ENCODE measurements around the gene ELAC2. TPM values are rescaled to one million over a fixed set of nuclear protein-coding genes. Genes with fewer than 3 reads are reported as not detected.

The ELAC2 gene
- total RNA-seq, 1 experiment from 2014 or later = 62.7 TPM

DNA sequence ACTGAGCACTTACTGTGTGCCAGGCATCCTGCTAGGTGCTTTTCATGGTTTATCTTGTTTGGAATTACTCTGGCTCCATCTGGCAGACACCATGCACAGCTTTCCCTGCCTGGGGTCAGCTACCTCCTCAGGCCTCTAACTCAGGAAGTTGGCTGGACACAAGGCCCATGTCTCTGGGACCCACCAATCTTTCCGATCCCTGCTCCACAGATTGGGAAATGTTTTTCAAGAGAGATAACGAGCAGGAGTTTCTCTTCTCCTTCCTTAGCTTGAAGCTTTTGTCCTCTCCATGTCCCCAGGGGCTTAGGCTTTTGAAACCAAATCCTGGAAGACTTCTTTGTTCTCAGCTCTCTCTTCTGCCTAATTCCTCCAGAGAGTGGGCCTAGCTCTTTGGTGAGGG is 11.5 kb upstream of the ELAC2 start:
- intact Hi-C loops (cut with micrococcal nuclease; ENCODE audit: unreplicated experiment) = no loop called here
- no peaks in the 10 kb centered on the region for H3F3A ChIP-seq (ENCODE audit: insufficient read depth, low read depth)
- H3K9me3 ChIP-seq (ENCODE audit: insufficient read depth, low read depth) = no peaks in the 10 kb centered on the region
- no peak for TF ChIP-seq EZH2 (IDR thresholded peaks at IDR 0.05; ENCODE audit: low read depth)
- BruUV-seq (replicated peaks) = no TSS peak
- peaks cover 9% of the 10 kb centered on the region; the same call in 1 of the 2 replicates for H3K27me3 ChIP-seq (ENCODE audit: insufficient read depth, low read depth)
- no peak for DNase-seq
- H3K79me2 ChIP-seq (ENCODE audit: low read depth) = no peaks in the 10 kb centered on the region
- H3K4me1 ChIP-seq (replicated peaks; ENCODE audit: insufficient read depth) = no peaks in the 10 kb centered on the region
- ChIA-PET POLR2A (ENCODE audit: unreplicated experiment) (no interaction called here), CTCF (interaction anchor here (1.0 kb wide), 1 partner anchor 11 kb away, joined by 6 read pairs; the partner anchor contains the start of gene ELAC2)
- no peaks in the 10 kb centered on the region for H3K9me2 ChIP-seq (ENCODE audit: insufficient read depth)
- H3K4me3 ChIP-seq = no peak overlapping the region
- H3K36me3 ChIP-seq (ENCODE audit: low read depth) = no peaks in the 10 kb centered on the region
- no peak overlapping the region for H3K4me2 ChIP-seq
- H2AFZ ChIP-seq = no peak overlapping the region
- H4K20me1 ChIP-seq (ENCODE audit: insufficient read depth) = no peaks in the 10 kb centered on the region
- no peak overlapping the region for H3K27ac ChIP-seq

DNA sequence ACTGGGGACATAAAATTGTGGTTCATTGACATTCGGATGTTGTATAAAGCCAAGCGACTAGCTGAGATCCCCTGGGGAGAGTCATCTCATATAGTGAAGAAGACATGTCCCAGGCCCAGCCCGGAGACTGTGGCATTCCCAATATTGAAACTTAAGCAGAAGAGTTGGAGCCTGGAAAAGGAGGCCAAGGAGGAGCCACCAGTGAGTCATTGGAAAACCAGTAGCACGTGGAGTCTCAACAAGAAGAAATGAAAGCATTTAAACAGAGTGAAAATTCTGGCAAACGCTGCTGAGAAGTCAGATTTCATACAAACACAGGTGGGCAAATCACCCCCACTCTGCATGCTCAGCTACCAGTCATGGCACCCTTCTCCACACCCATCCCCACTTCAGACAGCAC is 9.4 kb upstream of the ELAC2 start:
- Histone ChIP-seq H3K9me3 (ENCODE audit: insufficient read depth, low read depth) (no peaks in the 10 kb centered on the region), H3F3A (ENCODE audit: insufficient read depth, low read depth) (no peaks in the 10 kb centered on the region), H3K27ac (no peak overlapping the region), H3K36me3 (ENCODE audit: low read depth) (no peaks in the 10 kb centered on the region), H3K4me1 (replicated peaks; ENCODE audit: insufficient read depth) (no peaks in the 10 kb centered on the region), H2AFZ (no peak overlapping the region), H3K79me2 (ENCODE audit: low read depth) (no peaks in the 10 kb centered on the region), H3K9me2 (ENCODE audit: insufficient read depth) (no peaks in the 10 kb centered on the region), H3K27me3 (ENCODE audit: insufficient read depth, low read depth) (peaks cover 15% of the 10 kb centered on the region; the same call in 1 of the 2 replicates), H3K4me2 (no peak overlapping the region), H4K20me1 (ENCODE audit: insufficient read depth) (no peaks in the 10 kb centered on the region), H3K4me3 (no peak overlapping the region)
- BruUV-seq (replicated peaks) = no TSS peak
- ChIA-PET CTCF (no interaction called here), POLR2A (ENCODE audit: unreplicated experiment) (no interaction called here)
- no peak for TF ChIP-seq EZH2 (IDR thresholded peaks at IDR 0.05; ENCODE audit: low read depth)
- TF ChIP-seq, protein P1, sequence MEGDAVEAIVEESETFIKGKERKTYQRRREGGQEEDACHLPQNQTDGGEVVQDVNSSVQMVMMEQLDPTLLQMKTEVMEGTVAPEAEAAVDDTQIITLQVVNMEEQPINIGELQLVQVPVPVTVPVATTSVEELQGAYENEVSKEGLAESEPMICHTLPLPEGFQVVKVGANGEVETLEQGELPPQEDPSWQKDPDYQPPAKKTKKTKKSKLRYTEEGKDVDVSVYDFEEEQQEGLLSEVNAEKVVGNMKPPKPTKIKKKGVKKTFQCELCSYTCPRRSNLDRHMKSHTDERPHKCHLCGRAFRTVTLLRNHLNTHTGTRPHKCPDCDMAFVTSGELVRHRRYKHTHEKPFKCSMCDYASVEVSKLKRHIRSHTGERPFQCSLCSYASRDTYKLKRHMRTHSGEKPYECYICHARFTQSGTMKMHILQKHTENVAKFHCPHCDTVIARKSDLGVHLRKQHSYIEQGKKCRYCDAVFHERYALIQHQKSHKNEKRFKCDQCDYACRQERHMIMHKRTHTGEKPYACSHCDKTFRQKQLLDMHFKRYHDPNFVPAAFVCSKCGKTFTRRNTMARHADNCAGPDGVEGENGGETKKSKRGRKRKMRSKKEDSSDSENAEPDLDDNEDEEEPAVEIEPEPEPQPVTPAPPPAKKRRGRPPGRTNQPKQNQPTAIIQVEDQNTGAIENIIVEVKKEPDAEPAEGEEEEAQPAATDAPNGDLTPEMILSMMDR (conservative IDR thresholded peaks at IDR 0.05) = no peak
- intact Hi-C loops (cut with micrococcal nuclease; ENCODE audit: unreplicated experiment) = no loop called here
- DNase-seq = no peak

DNA sequence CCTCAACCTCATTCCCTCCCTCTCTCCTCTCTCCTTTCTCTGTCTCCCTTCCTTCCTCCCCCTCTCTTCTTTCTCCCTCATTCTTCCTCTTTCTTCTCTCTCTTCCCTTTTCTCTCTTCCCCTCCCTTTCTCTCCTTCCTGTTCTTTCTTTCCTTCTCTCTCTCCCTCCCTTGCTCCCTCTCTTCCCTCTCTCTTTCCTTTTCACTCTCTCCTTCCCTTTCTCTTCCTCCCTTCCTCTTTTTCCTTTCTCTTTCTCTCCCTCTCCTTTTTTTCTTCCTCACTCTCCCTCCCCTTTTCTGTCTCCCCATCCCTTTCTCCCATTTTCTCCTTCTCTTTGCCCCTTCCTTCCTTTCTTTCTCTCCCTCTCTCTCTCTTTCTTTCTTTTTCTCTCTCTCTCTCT is 7.9 kb upstream of the ELAC2 start:
- Histone ChIP-seq H3K9me2 (ENCODE audit: insufficient read depth) (no peaks in the 10 kb centered on the region), H4K20me1 (ENCODE audit: insufficient read depth) (no peaks in the 10 kb centered on the region), H3K4me3 (no peak overlapping the region), H3K27ac (no peak overlapping the region), H3F3A (ENCODE audit: insufficient read depth, low read depth) (no peaks in the 10 kb centered on the region), H3K4me1 (replicated peaks; ENCODE audit: insufficient read depth) (no peaks in the 10 kb centered on the region), H3K36me3 (ENCODE audit: low read depth) (no peaks in the 10 kb centered on the region), H2AFZ (no peak overlapping the region), H3K27me3 (ENCODE audit: insufficient read depth, low read depth) (peaks cover 19% of the 10 kb centered on the region), H3K79me2 (ENCODE audit: low read depth) (no peaks in the 10 kb centered on the region), H3K4me2 (no peak overlapping the region), H3K9me3 (ENCODE audit: insufficient read depth, low read depth) (no peaks in the 10 kb centered on the region)
- BruUV-seq (replicated peaks) = no TSS peak
- CTCF ChIA-PET = no interaction called here
- TF ChIP-seq, protein P1 (conservative IDR thresholded peaks at IDR 0.05) = no peak
- intact Hi-C loops (cut with micrococcal nuclease; ENCODE audit: unreplicated experiment) = no loop called here
- no peak for DNase-seq
- POLR2A ChIA-PET (ENCODE audit: unreplicated experiment) = no interaction called here

DNA sequence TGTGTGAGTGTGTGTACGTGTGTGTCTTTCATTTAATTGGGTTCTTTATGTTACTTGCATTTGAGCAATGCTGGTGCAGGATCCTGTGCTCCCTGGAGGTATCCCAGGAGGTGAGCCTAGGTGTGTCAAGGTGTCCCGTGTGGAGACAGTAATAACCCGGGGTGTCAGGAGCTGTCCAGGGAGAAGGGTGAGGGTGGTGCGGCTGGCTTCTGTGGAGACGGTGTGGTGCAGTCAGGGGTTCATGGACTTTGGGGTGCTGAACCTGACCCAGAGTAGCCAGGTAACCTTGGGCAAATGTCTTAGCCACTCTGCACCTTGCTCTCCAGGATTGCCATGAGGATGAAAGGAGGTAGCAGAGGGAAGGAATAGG is 7.4 kb upstream of the ELAC2 start:
- TF ChIP-seq, protein P1 (conservative IDR thresholded peaks at IDR 0.05) = no peak
- TF ChIP-seq EZH2 (IDR thresholded peaks at IDR 0.05; ENCODE audit: low read depth) = no peak
- H4K20me1 ChIP-seq (ENCODE audit: insufficient read depth) = no peaks in the 10 kb centered on the region
- H3K27ac ChIP-seq = no peak overlapping the region
- no peak overlapping the region for H2AFZ ChIP-seq
- ChIA-PET POLR2A (ENCODE audit: unreplicated experiment) (interaction anchor here (0.6 kb wide), 1 partner anchor 753 kb away, joined by 8 read pairs; no protein-coding TSS in a partner anchor), CTCF (no interaction called here)
- H3K36me3 ChIP-seq (ENCODE audit: low read depth) = no peaks in the 10 kb centered on the region
- no peaks in the 10 kb centered on the region for H3F3A ChIP-seq (ENCODE audit: insufficient read depth, low read depth)
- H3K4me2 ChIP-seq = peak overlapping the region; percentile 72
- no peak overlapping the region for H3K4me3 ChIP-seq
- peaks cover 19% of the 10 kb centered on the region for H3K27me3 ChIP-seq (ENCODE audit: insufficient read depth, low read depth)
- H3K9me2 ChIP-seq (ENCODE audit: insufficient read depth) = no peaks in the 10 kb centered on the region
- no peaks in the 10 kb centered on the region for H3K79me2 ChIP-seq (ENCODE audit: low read depth)
- DNase-seq = no peak
- no TSS peak for BruUV-seq (replicated peaks)
- H3K4me1 ChIP-seq (replicated peaks; ENCODE audit: insufficient read depth) = no peaks in the 10 kb centered on the region
- no peaks in the 10 kb centered on the region for H3K9me3 ChIP-seq (ENCODE audit: insufficient read depth, low read depth)
- intact Hi-C loops (cut with micrococcal nuclease; ENCODE audit: unreplicated experiment) = no loop called here

All from PC-9 (cell line).